Body of pancreas (tissue), 4 donors: Measurements from ENCODE around the gene CTTNBP2.

Source experiments
- POLR2A ChIP-seq, 3 donors: fragments of 450-650 bp; IDR thresholded peaks; one replicate each; pipeline ENCODE4 v1.6.1; 2016; ENCODE audit warnings: antibody characterized with exemption in 3 of 3, mild to moderate bottlenecking in 2 of 3
- TF ChIP-seq, protein P1 (sequence below), 7 experiments: fragments of 450-650 bp in 4 of 7; fragments of 200-600 bp in 3 of 7; sonication (generic) in 3 of 7; IDR thresholded peaks; one replicate each; pipeline ENCODE4 v1.5.1; 2016 to 2019; ENCODE audit warnings: antibody characterized with exemption in 7 of 7

DNA sequence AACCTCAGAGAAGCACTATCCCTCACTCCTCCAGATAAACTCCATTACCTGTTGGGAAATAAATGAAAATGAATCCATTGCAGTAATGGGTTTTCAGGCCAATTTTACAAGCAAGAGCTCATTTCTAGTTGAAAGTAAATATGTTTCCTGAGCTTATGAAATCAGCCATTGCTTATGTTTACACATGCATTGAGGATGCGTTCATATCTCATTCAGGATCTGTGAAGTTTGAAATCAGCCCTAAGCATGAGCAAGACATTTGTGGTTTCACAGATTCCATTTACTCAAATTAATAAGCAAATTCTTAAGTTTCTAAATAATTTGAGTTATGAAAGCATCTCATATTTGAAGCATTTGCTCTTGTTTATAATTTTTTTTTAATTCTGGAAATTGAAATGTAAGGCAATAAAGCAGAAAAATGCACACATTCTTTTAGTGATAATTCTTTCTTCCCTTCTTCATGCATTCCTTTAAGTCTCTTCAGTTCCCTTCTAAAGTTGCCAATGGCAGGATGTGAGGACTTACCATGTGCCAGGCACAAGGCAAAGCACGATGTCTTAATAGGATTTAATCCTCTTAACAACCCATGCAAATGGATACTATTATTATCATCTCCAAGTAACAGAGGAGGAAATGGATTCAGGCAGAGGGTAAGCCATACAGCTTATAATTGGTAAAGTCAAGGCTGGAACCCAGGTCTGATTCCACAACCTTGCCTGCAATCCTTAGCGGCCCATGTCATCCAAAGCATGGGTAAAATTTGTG lies 35.0 kb upstream of the CTTNBP2 start:
- TF ChIP-seq, protein P1, sequence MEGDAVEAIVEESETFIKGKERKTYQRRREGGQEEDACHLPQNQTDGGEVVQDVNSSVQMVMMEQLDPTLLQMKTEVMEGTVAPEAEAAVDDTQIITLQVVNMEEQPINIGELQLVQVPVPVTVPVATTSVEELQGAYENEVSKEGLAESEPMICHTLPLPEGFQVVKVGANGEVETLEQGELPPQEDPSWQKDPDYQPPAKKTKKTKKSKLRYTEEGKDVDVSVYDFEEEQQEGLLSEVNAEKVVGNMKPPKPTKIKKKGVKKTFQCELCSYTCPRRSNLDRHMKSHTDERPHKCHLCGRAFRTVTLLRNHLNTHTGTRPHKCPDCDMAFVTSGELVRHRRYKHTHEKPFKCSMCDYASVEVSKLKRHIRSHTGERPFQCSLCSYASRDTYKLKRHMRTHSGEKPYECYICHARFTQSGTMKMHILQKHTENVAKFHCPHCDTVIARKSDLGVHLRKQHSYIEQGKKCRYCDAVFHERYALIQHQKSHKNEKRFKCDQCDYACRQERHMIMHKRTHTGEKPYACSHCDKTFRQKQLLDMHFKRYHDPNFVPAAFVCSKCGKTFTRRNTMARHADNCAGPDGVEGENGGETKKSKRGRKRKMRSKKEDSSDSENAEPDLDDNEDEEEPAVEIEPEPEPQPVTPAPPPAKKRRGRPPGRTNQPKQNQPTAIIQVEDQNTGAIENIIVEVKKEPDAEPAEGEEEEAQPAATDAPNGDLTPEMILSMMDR (IDR thresholded peaks at IDR 0.05), result no peak
- TF ChIP-seq POLR2A (IDR thresholded peaks at IDR 0.05), result no peak
